Adrenal gland (tissue), 12 donors: Measurements from ENCODE around the gene RALGAPA2. TPM values are rescaled to one million over a fixed set of nuclear protein-coding genes. Genes with fewer than 3 reads are reported as not detected.

Source experiments
- DNase-seq, 7 donors: peaks; one replicate each; pipeline ENCODE4 v3.0.0-alpha.2; 2019 to 2020
- H3K27ac ChIP-seq, 5 donors: fragments of 200-600 bp; sonication (generic) in 4 of 5; 1 replicate in 3 of 5; 2 replicates in 2 of 5; pipeline versions ENCODE4 v1.5.1 to v1.8.0; 2016 to 2020; ENCODE audit warnings: mild to moderate bottlenecking in 1 of 5
- H3K27me3 ChIP-seq: fragments of 200-600 bp; 2 replicates; pipeline ENCODE4 v1.8.0; 2021
- H3K36me3 ChIP-seq, 2 donors: fragments of 200-600 bp; replicated peaks in 1 of 2; 1 replicate in 1 of 2; 2 replicates in 1 of 2; pipeline versions ENCODE4 v1.5.1 to v1.8.0; 2018 to 2022
- H3K4me1 ChIP-seq, 2 donors: fragments of 200-600 bp; replicated peaks in 1 of 2; 1 replicate in 1 of 2; 2 replicates in 1 of 2; pipeline versions ENCODE4 v1.5.1 to v1.8.0; 2018 to 2021
- H3K4me3 ChIP-seq, 4 donors: fragments of 200-600 bp; sonication (generic) in 3 of 4; one replicate each; pipeline ENCODE4 v1.5.1; 2016 to 2018
- H3K9me3 ChIP-seq, 3 donors: fragments of 200-600 bp; sonication (generic) in 1 of 3; replicated peaks in 1 of 3; 1 replicate in 2 of 3; 2 replicates in 1 of 3; pipeline versions ENCODE4 v1.5.1 to v1.8.0; 2016 to 2021
- POLR2A ChIP-seq, 2 donors: fragments of 450-650 bp; IDR thresholded peaks; one replicate each; pipeline ENCODE4 v1.6.1; 2017; ENCODE audit warnings: antibody characterized with exemption in 2 of 2, mild to moderate bottlenecking in 2 of 2, moderate library complexity in 1 of 2
- WGBS, 4 donors: extraction: QIAGEN DNeasy Blood & Tissue Kit in 2 of 4; methylation state at CpG; one replicate each; pipeline versions ENCODE4 v1.1.5 to v1.1.7; 2013 to 2017; 5-methylcytosine and 5-hydroxymethylcytosine counted together
- intact Hi-C, 2 donors: fragments of 100-400 bp; cut with DNase I; formaldehyde crosslinking; loops; one replicate each; pipeline versions ENCODE4 v1.14.1 to v1.15.0; 2022 to 2023
- polyA plus RNA-seq, 3 donors: library from polyadenylated mRNA; stranded (reverse); fragments of 200-250 nt in 2 of 3; fragments of 350-450 nt in 1 of 3; fragmentation: Illumina TruSeq in 1 of 3; extraction: RNeasy Lipid Tissue Mini Kit (QIAGEN cat#74804) in 1 of 3; gene quantifications; one replicate each; pipeline ENCODE4 v1.2.3, GENCODE V29; 2013 to 2014
- total RNA-seq, 9 donors: library from RNA; depleted of rRNA in 4 of 9; stranded (reverse); fragments of >200 nt in 4 of 9; fragments of 120-200 nt in 1 of 9; fragmentation: NEBNext Ultra II Directional in 1 of 9; extraction: Animal tissue kit (Norgen Biotek cat#: 25700) in 1 of 9; gene quantifications; one replicate each; pipeline versions ENCODE4 v1.1.0 to v1.2.4, GENCODE V29; 2013 to 2023
- TF ChIP-seq, protein P1 (sequence below), 6 experiments: fragments of 450-650 bp in 4 of 6; fragments of 200-600 bp in 2 of 6; sonication (generic) in 1 of 6; IDR thresholded peaks; 1 replicate in 5 of 6; 2 replicates in 1 of 6; pipeline versions ENCODE4 v1.5.1 to v1.8.0; 2016 to 2021; ENCODE audit warnings: antibody characterized with exemption in 6 of 6, mild to moderate bottlenecking in 2 of 6, moderate library complexity in 1 of 6
- donor health status: healthy with polysubstance abuse.
- donor health status: Bipolar disorder and iron deficiency.
- donor health status: DM: yes; HTN: yes; CAD: no.
- donor health status: DM: no; HTN: no; CAD: no.
- donor health status: DM: no; HTN: no; CAD: no.
- donor health status: DM: yes; HTN: yes; CAD: no.

The RALGAPA2 gene
- total and polyA plus RNA-seq, 12 donors: 3.7 to 39.6 (median 20.7) TPM

DNA sequence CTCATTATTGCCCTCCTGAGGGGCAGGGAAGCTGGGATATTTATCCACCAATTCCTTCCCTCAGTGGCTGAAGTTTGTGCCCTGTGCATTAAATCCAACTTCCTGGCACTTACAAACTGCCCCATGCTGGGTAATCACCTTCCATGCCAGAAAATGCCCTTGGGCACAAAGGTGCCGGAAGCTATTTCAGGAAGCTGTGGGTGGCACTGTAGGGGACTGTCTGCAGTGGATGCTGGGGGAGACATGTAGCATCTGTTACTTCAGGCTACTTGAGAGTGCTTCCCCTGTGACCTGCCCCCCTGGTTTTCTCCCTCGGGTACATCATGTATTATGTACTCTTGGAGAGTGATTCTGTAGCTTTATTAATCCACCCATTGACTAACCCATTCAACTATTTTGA lies 24.7 kb upstream of the RALGAPA2 start:
- H3K4me3 ChIP-seq: no peak overlapping the region
- intact Hi-C loops: no loop called here
- 43 to 76% (median 66%) methylated on average over 1 to 2 of the region's 2 CpGs for WGBS, 4 donors
- TF ChIP-seq, protein P1, sequence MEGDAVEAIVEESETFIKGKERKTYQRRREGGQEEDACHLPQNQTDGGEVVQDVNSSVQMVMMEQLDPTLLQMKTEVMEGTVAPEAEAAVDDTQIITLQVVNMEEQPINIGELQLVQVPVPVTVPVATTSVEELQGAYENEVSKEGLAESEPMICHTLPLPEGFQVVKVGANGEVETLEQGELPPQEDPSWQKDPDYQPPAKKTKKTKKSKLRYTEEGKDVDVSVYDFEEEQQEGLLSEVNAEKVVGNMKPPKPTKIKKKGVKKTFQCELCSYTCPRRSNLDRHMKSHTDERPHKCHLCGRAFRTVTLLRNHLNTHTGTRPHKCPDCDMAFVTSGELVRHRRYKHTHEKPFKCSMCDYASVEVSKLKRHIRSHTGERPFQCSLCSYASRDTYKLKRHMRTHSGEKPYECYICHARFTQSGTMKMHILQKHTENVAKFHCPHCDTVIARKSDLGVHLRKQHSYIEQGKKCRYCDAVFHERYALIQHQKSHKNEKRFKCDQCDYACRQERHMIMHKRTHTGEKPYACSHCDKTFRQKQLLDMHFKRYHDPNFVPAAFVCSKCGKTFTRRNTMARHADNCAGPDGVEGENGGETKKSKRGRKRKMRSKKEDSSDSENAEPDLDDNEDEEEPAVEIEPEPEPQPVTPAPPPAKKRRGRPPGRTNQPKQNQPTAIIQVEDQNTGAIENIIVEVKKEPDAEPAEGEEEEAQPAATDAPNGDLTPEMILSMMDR (IDR thresholded peaks at IDR 0.05): no peak
- TF ChIP-seq POLR2A (IDR thresholded peaks at IDR 0.05): no peak
- H3K4me1 ChIP-seq: peaks cover 6% of the 10 kb centered on the region in 2 donors
- H3K9me3 ChIP-seq: no peaks in the 10 kb centered on the region
- H3K27me3 ChIP-seq: no peaks in the 10 kb centered on the region
- no peak for DNase-seq
- H3K36me3 ChIP-seq: no peaks in the 10 kb centered on the region
- no peak overlapping the region for H3K27ac ChIP-seq

DNA sequence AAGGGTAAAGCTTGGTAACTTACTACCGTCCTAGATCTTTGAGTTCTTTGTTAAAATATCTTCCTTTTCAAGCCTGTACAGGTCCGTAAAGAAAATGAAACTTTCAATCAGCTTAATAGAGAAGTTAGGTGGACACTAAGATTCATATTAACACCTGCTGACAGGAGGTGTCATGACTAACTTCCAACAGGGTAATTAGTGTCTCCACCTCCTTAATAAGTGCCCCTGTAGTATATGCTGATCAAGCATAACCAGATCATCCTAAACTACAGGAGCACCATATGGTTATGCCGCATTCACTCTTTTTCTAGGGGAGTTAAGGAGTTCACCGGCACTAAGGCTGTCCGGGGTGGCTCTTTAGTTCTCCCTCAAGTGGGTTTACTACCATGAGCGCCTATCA lies 23.9 kb upstream of the RALGAPA2 start:
- H3K36me3 ChIP-seq: no peaks in the 10 kb centered on the region
- no peaks in the 10 kb centered on the region for H3K9me3 ChIP-seq
- no peaks in the 10 kb centered on the region for H3K27me3 ChIP-seq
- WGBS, 4 donors: 89 to 96% (median 90%) methylated on average over 6 of the region's 6 CpGs
- no peak overlapping the region for H3K27ac ChIP-seq
- H3K4me3 ChIP-seq: no peak overlapping the region
- H3K4me1 ChIP-seq: peaks cover 9 to 15% of the 10 kb centered on the region in 2 donors
- intact Hi-C loops: no loop called here
- no peak for TF ChIP-seq POLR2A (IDR thresholded peaks at IDR 0.05)
- TF ChIP-seq, protein P1 (IDR thresholded peaks at IDR 0.05): no peak
- DNase-seq: no peak

DNA sequence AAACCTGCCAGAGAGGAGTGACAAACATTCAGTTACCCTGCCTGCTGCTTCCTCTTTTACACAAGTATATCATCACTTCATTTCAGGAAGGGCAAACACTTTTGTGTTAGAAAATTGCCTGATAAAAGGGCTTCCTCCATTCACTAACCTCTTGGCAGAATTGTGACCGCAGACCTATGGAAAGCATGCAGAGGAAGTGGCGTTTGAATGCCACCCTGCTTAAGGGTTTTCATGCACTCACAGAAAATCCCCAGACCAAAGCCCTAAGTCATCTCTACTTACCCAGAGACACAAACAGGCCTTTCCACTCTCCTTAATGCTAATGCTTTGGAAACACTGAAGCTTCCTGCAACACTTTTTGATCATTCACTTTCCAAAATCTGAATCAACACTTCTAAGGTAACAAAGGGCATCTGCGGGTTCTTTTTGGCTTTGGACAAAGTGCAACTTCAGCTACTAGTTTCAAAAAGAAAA lies 22.1 kb upstream of the RALGAPA2 start:
- Histone ChIP-seq H3K36me3 (no peaks in the 10 kb centered on the region), H3K9me3 (no peaks in the 10 kb centered on the region), H3K4me1 (peaks cover 10 to 18% of the 10 kb centered on the region in 2 donors), H3K27ac (no peak overlapping the region), H3K4me3 (no peak overlapping the region), H3K27me3 (no peaks in the 10 kb centered on the region)
- 56 to 72% (median 62%) methylated on average over 3 of the region's 3 CpGs for WGBS, 4 donors
- intact Hi-C loops: no loop called here
- TF ChIP-seq, protein P1 (IDR thresholded peaks at IDR 0.05): no peak
- TF ChIP-seq POLR2A (IDR thresholded peaks at IDR 0.05): no peak
- DNase-seq: no peak

DNA sequence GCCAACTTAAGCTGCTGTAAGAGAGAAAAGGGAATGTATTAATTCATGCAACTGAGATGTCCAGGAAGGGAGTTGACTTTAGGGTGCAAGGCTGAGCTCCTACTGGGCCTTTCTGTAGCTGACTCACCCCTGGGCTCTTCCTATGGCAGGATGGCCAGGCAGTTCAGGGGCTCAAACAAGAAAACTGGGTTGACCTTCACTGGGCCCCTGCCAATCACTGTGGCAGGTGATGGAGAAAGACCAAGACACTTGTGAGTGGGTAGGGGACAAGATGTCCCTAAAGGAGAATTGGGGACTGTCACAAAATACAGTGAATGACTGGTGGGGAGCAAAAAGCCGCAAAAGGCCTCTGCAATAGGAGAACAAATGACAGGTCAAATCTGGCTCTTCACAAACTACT lies 21.5 kb upstream of the RALGAPA2 start:
- no peaks in the 10 kb centered on the region for H3K27me3 ChIP-seq
- H3K27ac ChIP-seq: no peak overlapping the region
- H3K4me1 ChIP-seq: peaks cover 14 to 18% of the 10 kb centered on the region in 2 donors
- DNase-seq: no peak
- no peak for TF ChIP-seq POLR2A (IDR thresholded peaks at IDR 0.05)
- TF ChIP-seq, protein P1 (IDR thresholded peaks at IDR 0.05): no peak
- intact Hi-C loops: no loop called here
- H3K9me3 ChIP-seq: no peaks in the 10 kb centered on the region
- H3K36me3 ChIP-seq: no peaks in the 10 kb centered on the region
- H3K4me3 ChIP-seq: no peak overlapping the region
- WGBS, 4 donors: 80 to 95% (median 89%) methylated on average over 1 of the region's 1 CpG
